ENCODE data around the gene ATP6V0A1. TPM values are rescaled to one million over a fixed set of nuclear protein-coding genes. Genes with fewer than 3 reads are reported as not detected.

The ATP6V0A1 gene
- total RNA-seq (100 to 1,000 TPM in 3 of 9 donors, 10 to 100 TPM in 6; 42.9 to 126 (median 94.8) TPM), polyA plus RNA-seq (100 to 1,000 TPM in 1 of 3 donors, 10 to 100 TPM in 2; 61.6 to 126 (median 81.6) TPM)
- long read RNA-seq, donor 1, full-length matches to known transcripts, result 32 of 37 reads
- long read RNA-seq, donor 1, partial matches to known transcripts, result 5 of 37 reads
- long read RNA-seq, donor 1, other reads (novel, unspliced or antisense), result 0 of 37 reads
- long read RNA-seq, donor 2, full-length matches to known transcripts, result 28 of 28 reads
- long read RNA-seq, donor 2, partial matches to known transcripts, result 0 of 28 reads
- long read RNA-seq, donor 2, other reads (novel, unspliced or antisense), result 0 of 28 reads
- long read RNA-seq, donor 3, full-length matches to known transcripts, result 40 of 45 reads
- long read RNA-seq, donor 3, partial matches to known transcripts, result 5 of 45 reads
- long read RNA-seq, donor 3, other reads (novel, unspliced or antisense), result 0 of 45 reads
- long read RNA-seq, donor 4, full-length matches to known transcripts, result 14 of 18 reads
- long read RNA-seq, donor 4, partial matches to known transcripts, result 3 of 18 reads
- long read RNA-seq, donor 4, other reads (novel, unspliced or antisense), result 1 of 18 reads
- long read RNA-seq, donor 5, full-length matches to known transcripts, result 70 of 97 reads
- long read RNA-seq, donor 5, partial matches to known transcripts, result 7 of 97 reads
- long read RNA-seq, donor 5, other reads (novel, unspliced or antisense), result 20 of 97 reads
- long read RNA-seq, donor 6, full-length matches to known transcripts, result 24 of 29 reads
- long read RNA-seq, donor 6, partial matches to known transcripts, result 2 of 29 reads
- long read RNA-seq, donor 6, other reads (novel, unspliced or antisense), result 3 of 29 reads
- long read RNA-seq, donor 7, full-length matches to known transcripts, result 17 of 17 reads
- long read RNA-seq, donor 7, partial matches to known transcripts, result 0 of 17 reads
- long read RNA-seq, donor 7, other reads (novel, unspliced or antisense), result 0 of 17 reads
- long read RNA-seq, donor 8, full-length matches to known transcripts, result 33 of 33 reads
- long read RNA-seq, donor 8, partial matches to known transcripts, result 0 of 33 reads
- long read RNA-seq, donor 8, other reads (novel, unspliced or antisense), result 0 of 33 reads
- long read RNA-seq, donor 9, full-length matches to known transcripts, result 26 of 31 reads
- long read RNA-seq, donor 9, partial matches to known transcripts, result 5 of 31 reads
- long read RNA-seq, donor 9, other reads (novel, unspliced or antisense), result 0 of 31 reads
- long read RNA-seq, donor 10, full-length matches to known transcripts, result 16 of 16 reads
- long read RNA-seq, donor 10, partial matches to known transcripts, result 0 of 16 reads
- long read RNA-seq, donor 10, other reads (novel, unspliced or antisense), result 0 of 16 reads

GRCh38 chr17:42458497-42459255, at the start of gene ATP6V0A1:
ATP6V0A1 (plus strand) TSS chr17:42458878; CDS start chr17:42460895, 2,017 bp downstream.
- peak within 1 kb of the TSS; percentile 90 to 98 (median 96) for H3K27ac ChIP-seq
- H3K4me1 ChIP-seq (replicated peaks in 1 of 2), result peaks cover 24 to 44% of the 10 kb centered on the region in 2 donors
- WGBS, 4 donors, result 1 to 3% (median 1%) methylated on average over 14 to 45 of the region's 45 CpGs
- peak within 1 kb of the TSS; percentile 37 to 87 (median 78) for H3K4me3 ChIP-seq
- no peaks in the 10 kb centered on the region for H3K9me3 ChIP-seq (replicated peaks in 1 of 3)
- no peaks in the 10 kb centered on the region for H3K27me3 ChIP-seq
- H3K36me3 ChIP-seq (replicated peaks in 1 of 2), result peaks cover 0 to 24% of the 10 kb centered on the region in 2 donors
- DNase-seq, result peak; percentile 94 to 98 (median 96)
- TF ChIP-seq CTCF (IDR thresholded peaks at IDR 0.05) (no peak), POLR2A (IDR thresholded peaks at IDR 0.05) (peak; percentile 77 to 83)
- intact Hi-C loops (cut with DNase I), result no loop called here

- Histone ChIP-seq H3K36me3 (replicated peaks in 1 of 2) (peaks cover 0 to 4% of the 10 kb centered on the region in 2 donors), H3K27ac (peak overlapping the region; percentile 31 to 91 (median 66)), H3K9me3 (replicated peaks in 1 of 3) (no peaks in the 10 kb centered on the region), H3K4me3 (no peak overlapping the region), H3K4me1 (replicated peaks in 1 of 2) (peaks cover 33 to 49% of the 10 kb centered on the region in 2 donors), H3K27me3 (no peaks in the 10 kb centered on the region)
- DNase-seq, result peak; percentile 58 to 88 (median 84)
- WGBS, 4 donors, result 7 to 36% (median 17%) methylated on average over 4 to 5 of the region's 5 CpGs
- TF ChIP-seq POLR2A (IDR thresholded peaks at IDR 0.05), result peak in 1 of 2 donors; percentile 28
- TF ChIP-seq CTCF (IDR thresholded peaks at IDR 0.05), result no peak
- intact Hi-C loops (cut with DNase I), result loop anchor here in 1 of 2 donors (10.0 kb wide), 1 partner anchor 185 kb away; no protein-coding TSS in a partner anchor
Measured at GRCh38 chr17:42409523-42410318, 49.0 kb upstream of the ATP6V0A1 start.

GRCh38 chr17:42410319-42410685, 48.4 kb upstream of the ATP6V0A1 start:
- H3K27me3 ChIP-seq, result no peaks in the 10 kb centered on the region
- H3K4me1 ChIP-seq (replicated peaks in 1 of 2), result peaks cover 33 to 49% of the 10 kb centered on the region in 2 donors
- H3K9me3 ChIP-seq (replicated peaks in 1 of 3), result no peaks in the 10 kb centered on the region
- WGBS, 4 donors, result 58 to 73% (median 65%) methylated on average over 5 of the region's 5 CpGs
- TF ChIP-seq CTCF (IDR thresholded peaks at IDR 0.05) (no peak), POLR2A (IDR thresholded peaks at IDR 0.05) (no peak)
- no peak for DNase-seq
- peak overlapping the region in 4 of 5 donors; percentile 63 to 91 (median 74) for H3K27ac ChIP-seq
- intact Hi-C loops (cut with DNase I), result no loop called here
- no peak overlapping the region for H3K4me3 ChIP-seq
- no peaks in the 10 kb centered on the region for H3K36me3 ChIP-seq (replicated peaks in 1 of 2)
